Measurements from ENCODE around the gene CCDC39.

CCDC39 gene

GRCh38 chr3:180679178-180680096, at the start of gene CCDC39:
TSS of gene CCDC39 (minus strand) at chr3:180679489. CDS start at chr3:180679380, 109 bp downstream.
- peak within 1 kb of the TSS; percentile 70 for H3K4me3 ChIP-seq (ENCODE audit: low read depth, low read length)
- no peak for TF ChIP-seq CTCF (IDR thresholded peaks at IDR 0.05; ENCODE audit: low read depth, low read length)

- no peak overlapping the region for H3K4me3 ChIP-seq (ENCODE audit: low read depth, low read length)
- no peak for TF ChIP-seq CTCF (IDR thresholded peaks at IDR 0.05; ENCODE audit: low read depth, low read length)
These were observed 40.7 kb upstream of the CCDC39 start for GRCh38 chr3:180720012-180720411.

GRCh38 chr3:180707896-180708295, 28.6 kb upstream of the CCDC39 start:
- H3K4me3 ChIP-seq (ENCODE audit: low read depth, low read length), result no peak overlapping the region
- no peak for TF ChIP-seq CTCF (IDR thresholded peaks at IDR 0.05; ENCODE audit: low read depth, low read length)

GRCh38 chr3:180705619-180706018, 26.3 kb upstream of the CCDC39 start:
- TF ChIP-seq CTCF (IDR thresholded peaks at IDR 0.05; ENCODE audit: low read depth, low read length), result no peak
- H3K4me3 ChIP-seq (ENCODE audit: low read depth, low read length), result no peak overlapping the region

- TF ChIP-seq CTCF (IDR thresholded peaks at IDR 0.05; ENCODE audit: low read depth, low read length), result no peak
- no peak overlapping the region for H3K4me3 ChIP-seq (ENCODE audit: low read depth, low read length)
These were observed 25.2 kb upstream of the CCDC39 start for GRCh38 chr3:180704532-180704931.

GRCh38 chr3:180700941-180701340, 21.7 kb upstream of the CCDC39 start:
- no peak overlapping the region for H3K4me3 ChIP-seq (ENCODE audit: low read depth, low read length)
- no peak for TF ChIP-seq CTCF (IDR thresholded peaks at IDR 0.05; ENCODE audit: low read depth, low read length)

- no peak for TF ChIP-seq CTCF (IDR thresholded peaks at IDR 0.05; ENCODE audit: low read depth, low read length)
- no peak overlapping the region for H3K4me3 ChIP-seq (ENCODE audit: low read depth, low read length)
These were observed 19.5 kb upstream of the CCDC39 start for GRCh38 chr3:180698760-180699270.

All from WI38 (cell line).